Measurements from ENCODE around the gene SYT10.

- TF ChIP-seq, protein P1, sequence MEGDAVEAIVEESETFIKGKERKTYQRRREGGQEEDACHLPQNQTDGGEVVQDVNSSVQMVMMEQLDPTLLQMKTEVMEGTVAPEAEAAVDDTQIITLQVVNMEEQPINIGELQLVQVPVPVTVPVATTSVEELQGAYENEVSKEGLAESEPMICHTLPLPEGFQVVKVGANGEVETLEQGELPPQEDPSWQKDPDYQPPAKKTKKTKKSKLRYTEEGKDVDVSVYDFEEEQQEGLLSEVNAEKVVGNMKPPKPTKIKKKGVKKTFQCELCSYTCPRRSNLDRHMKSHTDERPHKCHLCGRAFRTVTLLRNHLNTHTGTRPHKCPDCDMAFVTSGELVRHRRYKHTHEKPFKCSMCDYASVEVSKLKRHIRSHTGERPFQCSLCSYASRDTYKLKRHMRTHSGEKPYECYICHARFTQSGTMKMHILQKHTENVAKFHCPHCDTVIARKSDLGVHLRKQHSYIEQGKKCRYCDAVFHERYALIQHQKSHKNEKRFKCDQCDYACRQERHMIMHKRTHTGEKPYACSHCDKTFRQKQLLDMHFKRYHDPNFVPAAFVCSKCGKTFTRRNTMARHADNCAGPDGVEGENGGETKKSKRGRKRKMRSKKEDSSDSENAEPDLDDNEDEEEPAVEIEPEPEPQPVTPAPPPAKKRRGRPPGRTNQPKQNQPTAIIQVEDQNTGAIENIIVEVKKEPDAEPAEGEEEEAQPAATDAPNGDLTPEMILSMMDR (IDR thresholded peaks at IDR 0.05) = no peak; the same call in 1 of the 2 replicates
- no peak for TF ChIP-seq ZFX (IDR thresholded peaks at IDR 0.05; ENCODE audit: borderline replicate concordance)
These were observed at the start of gene SYT10 for GRCh38 chr12:33439587-33440011.
